Measurements from ENCODE around the gene ACTL7A.

GRCh38 chr9:108867116-108867515, 5.0 kb downstream of the ACTL7A start:
- TF ChIP-seq PATZ1 (CRISPR knock-in tag; IDR thresholded peaks at IDR 0.05; ENCODE audit: borderline replicate concordance) (no peak), CREB5 (CRISPR knock-in tag; IDR thresholded peaks at IDR 0.05; ENCODE audit: low read depth) (no peak), RARB (CRISPR knock-in tag; IDR thresholded peaks at IDR 0.05) (no peak), ZFP30 (CRISPR knock-in tag; IDR thresholded peaks at IDR 0.05) (no peak), ARNTL (CRISPR knock-in tag; IDR thresholded peaks at IDR 0.05; ENCODE audit: borderline replicate concordance, low read depth) (no peak), ZFP3 (CRISPR knock-in tag; IDR thresholded peaks at IDR 0.05) (no peak), TSHZ2 (CRISPR knock-in tag; IDR thresholded peaks at IDR 0.05) (no peak), ISL1 (CRISPR knock-in tag; IDR thresholded peaks at IDR 0.05) (no peak), ZNF565 (CRISPR knock-in tag; conservative IDR thresholded peaks at IDR 0.05; ENCODE audit: low read depth) (no peak), ESRRG (CRISPR knock-in tag; IDR thresholded peaks at IDR 0.05) (no peak)

All from SK-N-SH treated with all-trans-retinoic acid at 6 μM for 48 hours (cell line).